ENCODE results near the gene VDR. TPM values are rescaled to one million over a fixed set of nuclear protein-coding genes. Genes with fewer than 3 reads are reported as not detected.

The VDR gene
- total RNA-seq, 4 donors from 2014 or later: 16.6 to 25.0 (median 21.3) TPM

- intact Hi-C loops (cut with DNase I): loop anchor here (5.0 to 10.0 kb wide), 3 partner anchors 58 to 118 kb away; no protein-coding TSS in a partner anchor
- Histone ChIP-seq H3K4me1 (peaks cover 0 to 36% (median 4%) of the 10 kb centered on the region in 3 donors), H3K9me3 (no peaks in the 10 kb centered on the region), H3K4me3 (no peak overlapping the region), H3K36me3 (no peaks in the 10 kb centered on the region), H3K27me3 (no peaks in the 10 kb centered on the region), H3K27ac (no peak overlapping the region)
- WGBS, 2 donors: 87 to 89% methylated on average over 10 to 11 of the region's 12 CpGs
- DNase-seq: no peak
- TF ChIP-seq, protein P1, sequence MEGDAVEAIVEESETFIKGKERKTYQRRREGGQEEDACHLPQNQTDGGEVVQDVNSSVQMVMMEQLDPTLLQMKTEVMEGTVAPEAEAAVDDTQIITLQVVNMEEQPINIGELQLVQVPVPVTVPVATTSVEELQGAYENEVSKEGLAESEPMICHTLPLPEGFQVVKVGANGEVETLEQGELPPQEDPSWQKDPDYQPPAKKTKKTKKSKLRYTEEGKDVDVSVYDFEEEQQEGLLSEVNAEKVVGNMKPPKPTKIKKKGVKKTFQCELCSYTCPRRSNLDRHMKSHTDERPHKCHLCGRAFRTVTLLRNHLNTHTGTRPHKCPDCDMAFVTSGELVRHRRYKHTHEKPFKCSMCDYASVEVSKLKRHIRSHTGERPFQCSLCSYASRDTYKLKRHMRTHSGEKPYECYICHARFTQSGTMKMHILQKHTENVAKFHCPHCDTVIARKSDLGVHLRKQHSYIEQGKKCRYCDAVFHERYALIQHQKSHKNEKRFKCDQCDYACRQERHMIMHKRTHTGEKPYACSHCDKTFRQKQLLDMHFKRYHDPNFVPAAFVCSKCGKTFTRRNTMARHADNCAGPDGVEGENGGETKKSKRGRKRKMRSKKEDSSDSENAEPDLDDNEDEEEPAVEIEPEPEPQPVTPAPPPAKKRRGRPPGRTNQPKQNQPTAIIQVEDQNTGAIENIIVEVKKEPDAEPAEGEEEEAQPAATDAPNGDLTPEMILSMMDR (IDR thresholded peaks at IDR 0.05): no peak
- TF ChIP-seq POLR2A (IDR thresholded peaks at IDR 0.05): no peak
Measured at GRCh38 chr12:47835006-47835830, 69.6 kb downstream of the VDR start.

DNA sequence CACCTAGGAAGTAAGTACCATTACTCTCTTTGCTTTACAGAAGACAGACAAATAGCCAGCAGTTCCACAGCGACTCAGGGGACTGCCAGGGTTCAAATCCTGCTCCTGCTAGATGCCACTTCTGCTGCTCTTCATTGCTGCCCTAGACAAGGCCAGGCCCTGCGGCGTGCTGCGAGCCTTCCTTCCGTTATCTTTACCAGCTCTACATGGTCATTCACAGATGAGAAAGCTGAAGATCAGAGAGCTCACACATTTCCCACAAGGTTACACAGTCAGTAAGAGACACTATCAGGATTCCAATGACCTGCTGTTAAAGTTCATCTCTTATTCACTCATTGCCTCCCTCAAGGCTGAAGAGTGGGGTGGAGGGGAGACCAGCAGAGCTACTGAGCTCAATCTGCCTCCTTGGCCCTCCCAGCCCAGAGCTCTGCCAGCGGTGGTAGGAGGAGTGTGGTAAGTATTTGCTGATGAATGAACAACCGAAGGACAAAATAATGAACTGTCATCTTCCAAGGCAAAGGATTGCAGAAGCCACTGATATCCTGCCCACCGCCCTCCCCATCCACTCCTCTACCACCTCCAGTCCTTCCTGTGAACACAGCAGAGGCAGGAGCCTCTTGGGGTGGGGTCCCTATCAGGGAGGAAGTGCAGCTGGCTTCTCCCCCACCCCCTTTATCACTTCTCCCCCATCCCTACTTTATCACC is 70.4 kb downstream of the VDR start:
- 86 to 95% methylated on average over 7 of the region's 8 CpGs for WGBS, 2 donors
- no peaks in the 10 kb centered on the region for H3K36me3 ChIP-seq
- intact Hi-C loops (cut with DNase I): loop anchor here (10.0 kb wide), 1 partner anchor 90 kb away; no protein-coding TSS in a partner anchor
- no peaks in the 10 kb centered on the region for H3K27me3 ChIP-seq
- DNase-seq: no peak
- H3K9me3 ChIP-seq: no peaks in the 10 kb centered on the region
- TF ChIP-seq, protein P1 (IDR thresholded peaks at IDR 0.05): no peak
- TF ChIP-seq POLR2A (IDR thresholded peaks at IDR 0.05): no peak
- H3K4me3 ChIP-seq: no peak overlapping the region
- no peak overlapping the region for H3K27ac ChIP-seq
- H3K4me1 ChIP-seq: peaks cover 4 to 45% (median 8%) of the 10 kb centered on the region in 3 donors

DNA sequence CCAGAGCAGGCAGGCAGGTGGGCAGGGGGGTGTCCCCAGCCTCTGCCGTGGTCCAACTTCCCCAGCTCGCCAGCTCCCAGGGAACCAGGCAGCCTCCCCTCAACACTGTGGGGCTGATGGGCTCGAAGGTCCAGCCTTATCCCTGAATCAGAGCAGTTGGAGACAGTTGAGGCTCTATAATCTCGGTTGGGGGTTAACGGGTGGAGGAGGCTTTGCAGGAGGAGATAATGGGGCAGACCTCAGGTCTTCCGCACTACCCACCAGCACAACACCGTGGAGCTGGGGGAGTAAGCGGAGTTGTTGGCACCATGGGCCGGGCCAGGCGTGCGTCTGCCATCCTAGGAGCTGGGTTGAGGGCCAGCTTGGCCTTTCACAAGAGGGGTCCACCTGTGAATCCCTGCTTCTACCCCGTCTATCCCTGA is 71.2 kb downstream of the VDR start:
- no peak for DNase-seq
- Histone ChIP-seq H3K4me3 (no peak overlapping the region), H3K36me3 (no peaks in the 10 kb centered on the region), H3K27me3 (no peaks in the 10 kb centered on the region), H3K9me3 (no peaks in the 10 kb centered on the region), H3K27ac (no peak overlapping the region), H3K4me1 (peaks cover 11 to 48% (median 15%) of the 10 kb centered on the region in 3 donors)
- no peak for TF ChIP-seq POLR2A (IDR thresholded peaks at IDR 0.05)
- TF ChIP-seq, protein P1 (IDR thresholded peaks at IDR 0.05): no peak
- intact Hi-C loops (cut with DNase I): loop anchor here (10.0 kb wide), 1 partner anchor 89 kb away; no protein-coding TSS in a partner anchor
- WGBS, 2 donors: 82 to 100% methylated on average over 3 to 7 of the region's 12 CpGs

- Histone ChIP-seq H3K4me1 (peaks cover 23 to 48% (median 28%) of the 10 kb centered on the region in 3 donors), H3K36me3 (no peaks in the 10 kb centered on the region), H3K27ac (no peak overlapping the region), H3K9me3 (no peaks in the 10 kb centered on the region), H3K27me3 (no peaks in the 10 kb centered on the region), H3K4me3 (no peak overlapping the region)
- no peak for TF ChIP-seq POLR2A (IDR thresholded peaks at IDR 0.05)
- TF ChIP-seq, protein P1 (IDR thresholded peaks at IDR 0.05): no peak
- 73 to 76% methylated on average over 8 to 13 of the region's 13 CpGs for WGBS, 2 donors
- no peak for DNase-seq
- intact Hi-C loops (cut with DNase I): loop anchor here (10.0 kb wide), 1 partner anchor 88 kb away; no protein-coding TSS in a partner anchor
Measured at GRCh38 chr12:47832263-47832933, 72.4 kb downstream of the VDR start.

Data from esophagus squamous epithelium (tissue), 5 donors.